HEK293 (cell line): Measurements from ENCODE around the gene MIS12.

Source experiments
- CTCF ChIA-PET: fragments of 350-600 bp; formaldehyde crosslinking; extraction: SDS; loops from one replicate; lab custom pipeline; 2021; ENCODE audit warnings: antibody characterized with exemption; lab: Yijun Ruan, JAX
- POLR2A ChIA-PET: fragments of 300-600 bp; formaldehyde crosslinking; extraction: SDS; loops from one replicate; lab custom pipeline; 2020; ENCODE audit warnings: antibody characterized with exemption, inconsistent platforms; lab: Yijun Ruan, JAX
- H3K27ac ChIP-seq: fragments of 200-500 bp; sonication (Bioruptor generic); 2 replicates; pipeline ENCODE4 v1.5.1; 2014; ENCODE audit warnings: low read depth, low read length, control low read depth, inconsistent platforms; ENCODE audit errors: extremely low read depth
- H3K36me3 ChIP-seq, 2 experiments: fragments of 200-500 bp in 1 of 2; sonication (Bioruptor generic) in 1 of 2; 1 replicate in 1 of 2; 2 replicates in 1 of 2; pipeline ENCODE4 v1.5.1; 2014 to 2017; ENCODE audit warnings: inconsistent platforms in 2 of 2, low read length in 2 of 2; ENCODE audit not compliant: control insufficient read depth in 2 of 2, insufficient read depth in 1 of 2
- H3K4me1 ChIP-seq: fragments of 200-500 bp; sonication (Bioruptor generic); 2 replicates; pipeline ENCODE4 v1.5.1; 2014; ENCODE audit warnings: mild to moderate bottlenecking, low read length, inconsistent platforms; ENCODE audit not compliant: control insufficient read depth, insufficient read depth
- H3K4me3 ChIP-seq: 2 replicates; pipeline ENCODE4 v1.5.1; 2011; ENCODE audit warnings: low read depth, mild to moderate bottlenecking, control low read depth, low read length, moderate library complexity
- H3K9me3 ChIP-seq: fragments of 200-500 bp; sonication (Bioruptor generic); 2 replicates; pipeline ENCODE4 v1.5.1; 2014; ENCODE audit warnings: low read depth, low read length, inconsistent platforms; ENCODE audit not compliant: control insufficient read depth, insufficient read depth
- GLI2 ChIP-seq: fragments of 450-650 bp; formaldehyde crosslinking; IDR thresholded peaks from 2 replicates; pipeline ENCODE4; 2017; ENCODE audit warnings: missing biosample characterization, missing genetic modification characterization, low read depth, borderline replicate concordance
- HIC1 ChIP-seq: fragments of 450-650 bp; formaldehyde crosslinking; IDR thresholded peaks from 2 replicates; pipeline ENCODE4 v1.5.1; 2016; ENCODE audit warnings: missing biosample characterization, missing genetic modification characterization
- HOXA7 ChIP-seq: sonication (generic); formaldehyde crosslinking; IDR thresholded peaks from 2 replicates; pipeline ENCODE4 v1.8.1; 2022; ENCODE audit warnings: missing genetic modification reagents, borderline replicate concordance
- MEIS1 ChIP-seq: sonication (generic); formaldehyde crosslinking; IDR thresholded peaks from 2 replicates; pipeline ENCODE4 v1.8.1; 2022; ENCODE audit warnings: missing genetic modification reagents, mild to moderate bottlenecking, borderline replicate concordance
- REPIN1 ChIP-seq: fragments of 450-650 bp; formaldehyde crosslinking; IDR thresholded peaks from 2 replicates; pipeline ENCODE4 v1.5.1; 2017; ENCODE audit warnings: missing biosample characterization, missing genetic modification characterization, low read depth
- SCRT2 ChIP-seq: fragments of 450-650 bp; formaldehyde crosslinking; IDR thresholded peaks from 2 replicates; pipeline ENCODE4 v1.5.1; 2016; ENCODE audit warnings: missing biosample characterization, missing genetic modification characterization
- YY2 ChIP-seq: fragments of 450-650 bp; formaldehyde crosslinking; IDR thresholded peaks from 2 replicates; pipeline ENCODE4 v1.5.1; 2016; ENCODE audit warnings: missing biosample characterization, missing genetic modification characterization
- ZBTB11 ChIP-seq: fragments of 450-650 bp; formaldehyde crosslinking; conservative IDR thresholded peaks from 2 replicates; pipeline ENCODE4 v1.5.1; 2016; ENCODE audit warnings: low read depth, missing biosample characterization, missing genetic modification characterization
- ZBTB17 ChIP-seq: fragments of 450-650 bp; formaldehyde crosslinking; IDR thresholded peaks from 2 replicates; pipeline ENCODE4 v1.5.1; 2016; ENCODE audit warnings: missing biosample characterization, missing genetic modification characterization
- ZBTB44 ChIP-seq: fragments of 450-650 bp; IDR thresholded peaks from 2 replicates; pipeline ENCODE4 v1.5.1; 2018; ENCODE audit warnings: missing biosample characterization, mild to moderate bottlenecking, missing genetic modification characterization
- ZNF10 ChIP-seq: fragments of 450-650 bp; formaldehyde crosslinking; IDR thresholded peaks from 2 replicates; pipeline ENCODE4 v1.5.1; 2017; ENCODE audit warnings: missing biosample characterization, missing genetic modification characterization
- ZNF133 ChIP-seq: fragments of 450-650 bp; formaldehyde crosslinking; IDR thresholded peaks from 2 replicates; pipeline ENCODE4 v1.5.1; 2016; ENCODE audit warnings: missing biosample characterization, missing genetic modification characterization
- ZNF19 ChIP-seq: fragments of 450-650 bp; formaldehyde crosslinking; IDR thresholded peaks from 2 replicates; pipeline ENCODE4; 2016; ENCODE audit warnings: missing biosample characterization, missing genetic modification characterization, low read depth
- ZNF223 ChIP-seq: fragments of 450-650 bp; formaldehyde crosslinking; IDR thresholded peaks from 2 replicates; pipeline ENCODE4 v1.5.1; 2016; ENCODE audit warnings: missing biosample characterization, missing genetic modification characterization
- ZNF266 ChIP-seq: fragments of 450-650 bp; formaldehyde crosslinking; IDR thresholded peaks from 2 replicates; pipeline ENCODE4 v1.5.1; 2016; ENCODE audit warnings: missing biosample characterization, missing genetic modification characterization, low read depth
- ZNF292 ChIP-seq: fragments of 450-650 bp; formaldehyde crosslinking; IDR thresholded peaks from 2 replicates; pipeline ENCODE4 v1.5.1; 2016; ENCODE audit warnings: low read depth, missing biosample characterization, missing genetic modification characterization, borderline replicate concordance
- ZNF354C ChIP-seq: fragments of 450-650 bp; formaldehyde crosslinking; IDR thresholded peaks from 2 replicates; pipeline ENCODE4 v1.5.1; 2016; ENCODE audit warnings: missing biosample characterization, missing genetic modification characterization, low read depth, borderline replicate concordance
- ZNF433 ChIP-seq: fragments of 450-650 bp; formaldehyde crosslinking; IDR thresholded peaks from 2 replicates; pipeline ENCODE4 v1.5.1; 2016; ENCODE audit warnings: missing biosample characterization, missing genetic modification characterization, low read depth
- ZNF514 ChIP-seq: fragments of 450-650 bp; formaldehyde crosslinking; IDR thresholded peaks from 2 replicates; pipeline ENCODE4 v1.5.1; 2016; ENCODE audit warnings: missing biosample characterization, missing genetic modification characterization
- ZNF558 ChIP-seq: fragments of 450-650 bp; formaldehyde crosslinking; IDR thresholded peaks from 2 replicates; pipeline ENCODE4 v1.5.1; 2016; ENCODE audit warnings: missing biosample characterization, missing genetic modification characterization
- ZNF561 ChIP-seq: fragments of 450-650 bp; IDR thresholded peaks from 2 replicates; pipeline ENCODE4 v1.5.1; 2018; ENCODE audit warnings: missing biosample characterization, missing genetic modification characterization, borderline replicate concordance
- ZNF580 ChIP-seq: fragments of 450-650 bp; formaldehyde crosslinking; IDR thresholded peaks from 2 replicates; pipeline ENCODE4 v1.5.1; 2016; ENCODE audit warnings: missing biosample characterization, missing genetic modification characterization
- ZNF600 ChIP-seq: fragments of 450-650 bp; formaldehyde crosslinking; IDR thresholded peaks from 2 replicates; pipeline ENCODE4 v1.5.1; 2016; ENCODE audit warnings: missing biosample characterization, missing genetic modification characterization
- ZNF639 ChIP-seq: fragments of 450-650 bp; formaldehyde crosslinking; IDR thresholded peaks from 2 replicates; pipeline ENCODE4 v1.5.1; 2016; ENCODE audit warnings: missing biosample characterization, missing genetic modification characterization
- ZNF658 ChIP-seq: fragments of 450-650 bp; formaldehyde crosslinking; IDR thresholded peaks from 2 replicates; pipeline ENCODE4; 2016; ENCODE audit warnings: missing biosample characterization, missing genetic modification characterization
- ZNF704 ChIP-seq: fragments of 450-650 bp; formaldehyde crosslinking; IDR thresholded peaks from 2 replicates; pipeline ENCODE4 v1.5.1; 2016; ENCODE audit warnings: missing biosample characterization, missing genetic modification characterization

Gene MIS12

GRCh38 chr17:5509482-5509881 lies 23.1 kb downstream of the MIS12 start:
- POLR2A ChIA-PET, result no interaction called here
- Histone ChIP-seq H3K36me3 (no peaks in the 10 kb centered on the region), H3K27ac (no peak overlapping the region), H3K9me3 (no peaks in the 10 kb centered on the region), H3K4me3 (no peak overlapping the region), H3K4me1 (peaks cover 4% of the 10 kb centered on the region; the same call in 1 of the 2 replicates)
- CTCF ChIA-PET, result no interaction called here
- no peak for TF ChIP-seq HIC1
- no peak for TF ChIP-seq ZNF133 (tag by site-specific recombination)
- TF ChIP-seq ZNF600 (tag by site-specific recombination), result no peak
- TF ChIP-seq GLI2, result no peak
- TF ChIP-seq ZBTB17 (tag by site-specific recombination), result no peak
- no peak for TF ChIP-seq ZNF223 (tag by site-specific recombination)
- TF ChIP-seq REPIN1 (tag by site-specific recombination), result no peak
- TF ChIP-seq ZNF561 (tag by site-specific recombination), result no peak
- no peak for TF ChIP-seq ZNF433
- no peak for TF ChIP-seq ZNF658 (tag by site-specific recombination)
- no peak for TF ChIP-seq ZNF514 (tag by site-specific recombination)
- no peak for TF ChIP-seq ZNF292 (tag by site-specific recombination)
- no peak for TF ChIP-seq SCRT2
- TF ChIP-seq ZNF19 (tag by site-specific recombination), result no peak
- TF ChIP-seq ZNF704 (tag by site-specific recombination), result no peak
- TF ChIP-seq ZNF639 (tag by site-specific recombination), result no peak
- no peak for TF ChIP-seq ZNF558
- TF ChIP-seq YY2, result no peak
- no peak for TF ChIP-seq ZNF266 (tag by site-specific recombination)

- no peak overlapping the region for H3K4me3 ChIP-seq
- ChIA-PET CTCF (interaction anchor here (0.6 to 0.7 kb wide), 2 partner anchors 13 to 20 kb away, joined by 4 read pairs; no protein-coding TSS in a partner anchor), POLR2A (interaction anchor here (1.1 to 1.6 kb wide), 2 partner anchors 10 to 16 kb away, joined by 4 read pairs; a partner anchor contains a TSS)
- no peak overlapping the region for H3K27ac ChIP-seq
- H3K36me3 ChIP-seq, result no peaks in the 10 kb centered on the region
- peaks cover 4% of the 10 kb centered on the region; the same call in 1 of the 2 replicates for H3K4me1 ChIP-seq
- no peaks in the 10 kb centered on the region for H3K9me3 ChIP-seq
- TF ChIP-seq MEIS1 (CRISPR knock-in tag) (no peak), ZNF10 (no peak), HOXA7 (CRISPR knock-in tag) (no peak), ZNF580 (no peak), ZBTB11 (tag by site-specific recombination) (no peak), ZNF354C (no peak), ZBTB44 (tag by site-specific recombination) (no peak)
These were observed 24.4 kb downstream of the MIS12 start for GRCh38 chr17:5510771-5511170.
